GM18505 (cell line): ENCODE results near the gene GNE.
"Not testable (repeated sequence)": the region's sequence is repeated elsewhere in the genome, so short reads cannot be mapped to it uniquely, and the experiment has no call there.

ENCODE experiments used
- ATAC-seq: cut with Tn5 transposase; IDR thresholded peaks from one replicate; pipeline ENCODE4 v1.9.1; 2021; ENCODE audit not compliant: unreplicated experiment
- POLR2A ChIP-seq: IDR thresholded peaks from 4 replicates; pipeline ENCODE4 v1.6.1; 2011; ENCODE audit warnings: borderline replicate concordance; ENCODE audit not compliant: insufficient read depth, insufficient read length; ENCODE audit errors: extremely low read depth

GNE gene

DNA sequence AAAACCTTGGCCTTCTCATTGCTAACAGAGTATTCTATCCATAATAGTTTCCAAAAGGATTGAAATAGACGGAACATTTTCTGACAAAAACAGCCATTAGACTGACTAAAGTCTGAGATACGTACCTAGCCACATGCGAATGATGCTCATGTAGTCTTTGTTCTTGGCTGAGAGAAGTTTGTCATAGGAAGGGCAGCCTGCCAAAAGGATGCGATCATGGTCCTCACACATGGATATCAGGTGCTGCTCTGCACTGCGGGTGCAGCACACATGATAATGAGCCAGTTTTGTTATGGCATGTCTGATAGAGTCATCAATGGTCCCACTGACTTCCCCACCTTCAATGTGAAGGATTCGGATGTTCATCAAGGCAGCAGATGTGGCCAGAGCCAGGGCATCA lies 12.3 kb downstream of the GNE start:
- no peak for TF ChIP-seq POLR2A
- ATAC-seq, result no peak

DNA sequence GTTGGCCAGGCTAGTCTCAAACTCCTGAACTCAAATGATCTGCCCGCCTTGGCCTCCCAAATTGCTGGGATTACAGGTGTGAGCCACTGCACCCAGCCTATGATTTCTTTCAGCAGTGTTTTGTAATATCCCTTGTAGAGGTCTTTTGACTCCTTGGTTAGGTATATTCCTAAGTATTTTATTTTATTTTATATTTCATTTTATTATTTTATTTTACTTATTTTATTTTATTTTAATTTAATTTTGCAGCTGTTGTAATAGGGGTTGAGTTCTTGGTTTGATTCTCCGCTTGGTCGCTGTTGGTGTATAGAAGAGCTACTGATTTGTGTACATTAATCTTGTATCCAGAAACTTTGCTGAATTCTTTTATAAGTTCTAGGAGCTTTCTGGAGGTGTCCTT lies 18.6 kb downstream of the GNE start:
- not testable (repeated sequence) for ATAC-seq

DNA sequence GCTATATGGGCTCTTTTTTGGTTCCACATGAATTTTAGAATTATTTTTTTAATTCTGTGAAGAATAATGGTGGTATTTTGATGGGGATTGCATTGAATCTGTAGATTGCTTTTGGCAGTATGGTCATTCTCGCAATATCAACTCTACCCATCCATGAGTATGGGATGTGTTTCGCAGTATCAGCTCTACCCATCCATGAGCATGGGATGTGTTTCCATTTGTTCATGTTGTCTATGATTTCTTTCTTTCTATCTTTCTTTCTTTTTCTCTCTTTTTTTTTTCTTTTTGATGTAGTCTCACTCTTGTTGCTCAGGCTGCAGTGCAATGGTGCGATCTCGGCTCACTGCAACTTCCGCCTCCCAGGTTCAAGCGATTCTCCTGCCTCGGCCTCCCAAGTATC lies 19.0 kb downstream of the GNE start:
- not testable (repeated sequence) for ATAC-seq

DNA sequence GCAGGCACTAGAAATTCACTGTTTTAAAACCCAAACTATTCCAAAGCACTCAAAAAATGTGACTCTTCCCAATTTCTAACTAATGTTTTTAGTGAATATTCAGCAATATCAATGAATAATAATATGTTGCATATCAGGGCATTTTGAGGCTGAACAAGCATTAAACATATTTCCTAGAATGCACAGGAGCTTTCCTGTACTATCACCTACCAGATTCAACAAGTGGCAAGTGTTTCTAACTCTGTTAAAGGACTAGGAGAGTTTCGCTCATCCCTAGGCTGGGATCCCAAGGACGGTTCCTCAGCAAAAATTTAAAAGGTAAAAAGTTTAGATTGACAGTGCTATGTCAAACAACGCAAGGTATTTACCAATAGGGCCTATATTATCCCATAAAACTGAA lies 21.0 kb downstream of the GNE start:
- ATAC-seq, result no peak
- no peak for TF ChIP-seq POLR2A

DNA sequence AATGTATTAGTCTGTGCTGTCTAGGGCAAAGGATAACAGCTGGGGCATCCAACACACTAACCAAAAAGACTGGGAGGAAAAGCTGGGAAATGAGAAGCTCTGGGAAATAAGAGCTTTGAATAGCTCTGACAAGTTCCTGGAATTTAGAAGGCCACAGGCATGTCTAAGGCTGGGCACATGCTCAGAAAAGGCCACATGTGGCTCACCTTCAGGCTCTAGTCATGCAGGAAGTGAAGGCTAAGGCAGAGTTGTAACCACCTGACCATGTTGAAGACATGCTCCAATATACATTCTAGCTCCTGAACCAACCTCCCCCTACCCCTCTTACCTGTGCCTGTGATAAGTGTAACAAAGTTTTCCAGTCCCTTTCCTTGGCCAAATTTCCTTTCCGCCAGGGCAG lies 35.8 kb downstream of the GNE start:
- ATAC-seq, result no peak
- TF ChIP-seq POLR2A, result no peak

DNA sequence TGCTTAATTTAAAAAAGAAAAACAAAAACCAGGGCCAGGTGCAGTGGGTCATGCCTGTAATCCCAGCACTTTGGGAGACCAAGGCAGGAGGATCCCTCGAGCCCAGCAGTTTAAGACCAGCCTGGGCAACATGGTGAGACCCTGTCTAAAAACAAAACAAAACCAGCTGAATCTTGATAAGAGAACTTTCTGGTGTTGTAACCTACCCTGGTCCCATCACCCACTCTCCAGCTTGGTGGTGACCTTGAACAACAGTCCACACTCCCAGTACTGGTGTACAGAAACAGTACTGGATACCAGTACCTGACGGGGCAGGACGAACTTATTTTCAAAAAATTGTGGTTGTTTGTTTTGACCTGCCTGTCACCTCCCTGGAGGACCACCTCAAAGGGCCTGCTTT lies 36.6 kb downstream of the GNE start:
- TF ChIP-seq POLR2A, result no peak
- ATAC-seq, result no peak

DNA sequence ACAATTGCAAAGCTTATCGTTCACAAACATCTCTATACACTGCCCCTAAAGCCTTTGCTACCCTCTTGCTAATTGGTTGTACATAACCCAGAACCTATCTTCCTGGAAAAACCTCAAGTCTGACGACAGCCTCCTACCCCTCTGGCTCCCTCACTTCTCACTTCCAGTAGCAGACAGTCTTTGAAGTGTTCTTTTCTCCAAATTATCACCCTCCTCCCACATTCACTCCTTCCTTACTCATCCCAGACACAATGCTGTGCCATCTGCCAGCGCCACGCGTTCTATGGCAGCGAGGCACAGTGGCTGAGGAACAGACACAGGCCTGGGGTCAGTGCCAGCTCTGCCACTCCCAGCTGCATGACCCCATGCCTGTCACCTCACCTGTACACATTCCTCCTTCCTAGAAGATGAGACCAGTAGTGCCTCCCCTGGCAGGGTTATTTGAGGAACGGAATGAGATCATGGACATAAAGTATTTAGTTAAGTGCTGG lies 39.8 kb downstream of the GNE start:
- no peak for ATAC-seq
- TF ChIP-seq POLR2A, result no peak

DNA sequence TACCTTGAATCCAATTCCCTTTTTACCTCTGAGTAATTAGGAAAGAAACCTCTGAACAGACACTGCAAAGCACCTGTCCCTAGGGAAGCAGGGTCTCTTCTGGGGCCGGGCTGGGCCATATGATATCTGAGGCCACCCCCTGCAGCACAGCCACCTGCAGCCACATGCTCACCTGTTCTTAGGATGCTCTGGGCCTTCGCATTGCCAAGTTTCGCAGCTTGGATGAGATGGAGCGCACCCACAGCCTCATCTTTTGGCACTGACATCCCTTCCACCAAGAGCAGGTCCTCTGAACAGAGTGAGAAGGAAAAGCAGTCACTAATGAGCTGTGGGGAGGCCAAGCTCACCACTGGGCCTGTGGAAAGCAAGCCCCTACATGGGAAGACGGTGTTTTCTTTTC lies 40.2 kb downstream of the GNE start:
- ATAC-seq, result no peak
- no peak for TF ChIP-seq POLR2A

DNA sequence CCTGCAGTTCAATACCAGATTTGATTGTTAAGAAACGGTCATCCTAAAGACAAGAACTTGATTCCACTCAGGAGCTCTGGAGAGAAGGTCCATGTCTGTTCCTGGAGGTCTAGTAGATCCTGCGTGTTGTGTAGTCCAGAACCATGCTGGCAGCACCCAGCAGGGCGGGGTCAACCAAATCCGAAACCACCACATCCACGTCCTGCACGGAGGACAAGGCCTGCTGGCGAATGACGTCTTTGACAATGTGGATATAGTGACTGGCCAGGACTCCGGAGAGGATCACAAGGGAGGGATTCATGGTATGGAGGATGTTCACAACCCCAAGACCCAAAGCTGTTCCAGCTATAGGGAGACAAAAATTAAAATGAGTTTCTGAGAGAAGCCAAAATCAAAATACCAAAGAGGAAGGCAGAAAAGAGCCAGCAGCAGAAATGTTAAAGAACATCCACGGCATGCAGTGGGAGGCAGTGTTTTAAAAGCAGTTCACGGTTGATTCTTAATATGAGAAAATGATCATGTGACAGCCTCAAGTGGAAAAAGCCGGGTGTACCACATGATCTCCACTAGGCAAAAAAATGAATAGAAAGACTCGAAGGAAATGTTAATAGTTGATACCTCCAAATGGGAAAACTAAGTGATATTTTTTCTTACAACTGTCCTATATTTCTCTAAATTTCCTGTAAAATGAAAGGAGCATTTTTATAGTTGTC lies 40.8 kb downstream of the GNE start:
- TF ChIP-seq POLR2A, result no peak
- no peak for ATAC-seq

DNA sequence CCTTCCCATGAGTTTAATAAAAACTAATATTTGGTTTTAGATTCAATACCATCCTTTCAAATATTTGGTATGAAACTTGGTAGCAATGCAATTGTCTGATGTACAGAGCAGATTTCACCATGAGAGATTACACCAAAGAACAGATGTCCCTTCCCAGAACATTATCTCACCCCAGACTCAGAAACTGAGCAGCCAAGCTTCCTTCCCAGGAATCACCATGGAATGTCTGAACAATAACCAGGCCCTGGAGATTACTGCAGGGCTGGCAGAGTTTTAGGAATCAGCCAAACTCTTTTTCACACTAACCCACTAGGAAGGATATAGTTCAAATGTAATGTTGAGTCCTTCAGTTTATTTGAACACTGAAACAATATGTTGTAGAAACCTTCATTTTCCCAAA lies 43.7 kb downstream of the GNE start:
- no peak for ATAC-seq
- TF ChIP-seq POLR2A, result no peak

DNA sequence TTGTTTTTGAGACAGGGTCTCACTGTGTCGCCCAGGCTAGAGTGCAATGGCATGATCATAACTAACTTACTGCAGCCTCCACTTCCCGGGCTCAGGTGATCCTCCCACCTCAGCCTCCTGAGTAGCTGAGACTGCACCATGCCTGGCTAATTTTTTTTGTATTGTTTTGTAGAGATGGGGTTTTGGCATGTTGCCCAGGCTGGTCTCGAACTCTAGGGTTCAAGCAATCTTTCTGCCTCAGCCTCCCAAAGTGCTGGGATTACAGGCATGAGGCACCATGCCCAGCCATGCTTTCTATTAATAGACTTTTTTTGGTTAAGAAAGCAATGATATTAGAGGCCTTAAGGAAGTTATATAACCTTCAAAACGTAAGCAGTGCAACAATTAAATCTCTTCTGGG lies 44.3 kb downstream of the GNE start:
- ATAC-seq, result no peak
- TF ChIP-seq POLR2A, result no peak

DNA sequence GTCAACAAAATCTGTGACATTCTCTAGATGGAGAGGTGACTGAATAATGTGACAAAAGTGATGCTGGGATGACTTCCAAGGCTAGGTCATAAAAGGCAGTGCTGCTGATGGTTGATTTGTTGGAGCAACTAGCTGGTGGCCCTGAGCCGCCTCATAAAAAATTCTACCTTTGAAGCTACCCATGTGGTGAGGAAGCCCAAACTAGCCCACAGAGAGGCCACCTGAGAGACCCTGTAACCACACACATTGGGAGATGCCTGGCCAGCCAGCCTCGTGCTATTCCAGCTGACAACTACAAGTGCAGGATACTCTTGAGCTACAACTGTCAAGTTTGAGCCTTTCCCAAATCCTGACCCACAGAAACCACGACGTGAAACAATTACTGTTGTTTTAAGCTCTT lies 44.9 kb downstream of the GNE start:
- no peak for TF ChIP-seq POLR2A
- no peak for ATAC-seq

DNA sequence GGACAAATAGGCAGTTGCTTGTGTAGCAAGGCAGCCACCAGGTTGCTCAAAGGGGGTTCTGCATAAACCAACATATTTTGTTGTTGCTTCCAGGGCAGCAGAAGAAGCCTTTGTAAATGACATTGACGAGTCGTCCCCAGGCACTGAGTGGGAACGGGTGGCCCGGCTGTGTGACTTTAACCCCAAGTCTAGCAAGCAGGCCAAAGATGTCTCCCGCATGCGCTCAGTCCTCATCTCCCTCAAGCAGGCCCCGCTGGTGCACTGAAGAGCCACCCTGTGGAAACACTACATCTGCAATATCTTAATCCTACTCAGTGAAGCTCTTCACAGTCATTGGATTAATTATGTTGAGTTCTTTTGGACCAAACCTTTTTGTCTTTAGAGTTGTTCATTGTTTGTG lies 46.7 kb downstream of the GNE start:
- ATAC-seq, result no peak
- no peak for TF ChIP-seq POLR2A

DNA sequence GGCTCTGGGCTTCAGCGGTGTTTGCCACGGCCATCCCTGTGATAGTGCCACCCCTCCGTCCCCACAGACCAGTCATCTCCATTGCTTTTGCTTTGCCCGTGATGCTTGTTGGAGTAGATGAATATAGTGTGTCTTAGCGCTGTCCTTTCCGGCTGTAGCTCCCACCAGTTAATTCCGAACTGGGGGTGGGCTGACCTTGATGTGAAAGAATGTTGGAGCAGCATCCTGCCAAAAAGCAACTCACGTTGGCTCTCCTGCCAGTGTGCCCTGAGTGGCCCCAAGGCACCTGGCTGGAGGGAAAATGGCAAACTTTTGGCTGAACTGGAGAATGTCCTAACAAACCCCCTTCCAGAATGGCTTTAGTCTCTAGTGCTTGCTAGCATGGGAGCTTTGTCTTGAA lies 47.5 kb downstream of the GNE start:
- ATAC-seq, result no peak
- TF ChIP-seq POLR2A, result no peak

DNA sequence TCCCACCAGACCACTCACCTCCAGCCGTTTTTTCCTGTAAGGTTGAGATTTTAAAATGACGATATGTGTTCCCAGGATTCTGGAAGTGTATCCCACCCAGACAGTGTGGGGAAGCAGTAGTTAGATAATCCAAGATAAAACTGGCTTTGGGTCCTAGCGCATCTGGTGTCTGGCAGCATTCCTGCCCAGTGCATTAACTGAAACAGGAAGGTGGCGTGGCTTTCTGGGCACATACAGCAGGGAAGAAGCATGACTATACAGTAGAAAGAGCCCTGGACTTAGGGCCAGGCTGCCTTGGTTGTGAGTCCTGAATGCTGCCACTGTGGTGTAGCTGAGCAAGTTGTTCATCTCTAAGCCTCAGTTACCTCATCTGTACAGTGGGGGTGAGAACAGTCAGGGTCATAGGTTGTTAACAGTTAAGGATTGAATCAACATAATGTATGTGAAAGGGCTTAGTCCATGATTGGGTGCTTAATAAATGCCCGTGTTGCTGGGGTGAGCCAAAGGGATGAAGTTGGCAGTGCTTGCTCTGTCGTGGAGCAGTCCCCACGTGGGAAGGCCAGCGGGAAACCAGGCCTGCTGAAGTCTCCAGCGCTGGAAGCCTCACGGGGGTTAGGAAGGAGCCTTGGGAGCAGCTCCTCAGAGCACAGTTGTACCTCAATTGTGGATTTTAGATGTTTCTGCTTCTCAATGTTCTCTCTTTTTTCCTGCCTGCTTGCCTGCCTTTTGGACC lies 49.6 kb downstream of the GNE start:
- no peak for TF ChIP-seq POLR2A
- no peak for ATAC-seq

DNA sequence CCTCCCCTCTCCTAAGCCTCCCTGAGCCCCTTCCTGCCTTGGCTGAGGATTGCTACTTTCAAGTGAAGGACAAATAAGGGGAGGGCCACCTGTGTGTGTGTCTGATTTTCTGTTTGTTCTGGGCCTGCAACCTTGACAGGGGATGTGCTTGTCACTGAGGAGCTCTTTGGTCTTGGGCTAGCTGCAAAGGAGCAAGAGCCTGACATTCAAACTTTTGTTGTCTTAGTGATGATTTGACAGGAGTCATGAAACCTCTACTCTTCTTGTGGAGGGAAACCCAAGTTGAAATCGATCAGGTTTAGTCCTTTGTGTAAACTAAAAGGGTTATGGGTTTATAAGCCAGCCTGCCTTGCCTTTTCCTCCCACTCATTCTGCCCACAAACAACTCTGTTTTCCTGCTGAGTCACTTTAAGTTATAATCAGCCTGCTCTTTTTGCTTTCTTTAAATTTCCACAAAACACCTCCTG lies 50.7 kb downstream of the GNE start:
- no peak for TF ChIP-seq POLR2A
- no peak for ATAC-seq
